WTC11 (cell line): ENCODE measurements around the gene CCDC28B. TPM values are rescaled to one million over a fixed set of nuclear protein-coding genes. Genes with fewer than 3 reads are reported as not detected.

ENCODE experiments used
- EMX1 ChIP-seq: fragments of 250-450 bp; sonication (Bioruptor Pico); IDR thresholded peaks from 2 replicates; pipeline ENCODE4 v1.8.0; 2021; ENCODE audit warnings: mild to moderate bottlenecking
- ESRRA ChIP-seq: sonication (generic); formaldehyde crosslinking; IDR thresholded peaks from 2 replicates; pipeline ENCODE4 v1.8.1; 2022; ENCODE audit warnings: mild to moderate bottlenecking, missing genetic modification reagents, borderline replicate concordance
- ETV6 ChIP-seq: sonication (generic); formaldehyde crosslinking; IDR thresholded peaks from 2 replicates; pipeline ENCODE4 v1.8.1; 2022; ENCODE audit warnings: mild to moderate bottlenecking, missing genetic modification reagents
- GABPB1 ChIP-seq: sonication (generic); formaldehyde crosslinking; IDR thresholded peaks from 2 replicates; pipeline ENCODE4 v1.8.1; 2023; ENCODE audit warnings: mild to moderate bottlenecking, missing genetic modification reagents
- IRF2 ChIP-seq: sonication (generic); formaldehyde crosslinking; IDR thresholded peaks from 2 replicates; pipeline ENCODE4 v1.8.0; 2022; ENCODE audit warnings: low read depth, missing genetic modification reagents, borderline replicate concordance
- NR1H2 ChIP-seq: sonication (generic); formaldehyde crosslinking; IDR thresholded peaks from 2 replicates; pipeline ENCODE4 v1.9.0; 2021; ENCODE audit warnings: mild to moderate bottlenecking, moderate library complexity, missing genetic modification reagents
- PRRX2 ChIP-seq: fragments of 250-450 bp; sonication (Bioruptor Pico); IDR thresholded peaks from 2 replicates; pipeline ENCODE4 v1.8.0; 2021; ENCODE audit warnings: mild to moderate bottlenecking
- SOX15 ChIP-seq: fragments of 250-450 bp; sonication (Bioruptor Pico); IDR thresholded peaks from 2 replicates; pipeline ENCODE4 v1.9.0; 2021; ENCODE audit warnings: mild to moderate bottlenecking
- TEAD1 ChIP-seq: sonication (generic); formaldehyde crosslinking; IDR thresholded peaks from 2 replicates; pipeline ENCODE4 v1.8.0; 2022; ENCODE audit warnings: mild to moderate bottlenecking, missing genetic modification reagents
- ZNF138 ChIP-seq: sonication (generic); formaldehyde crosslinking; conservative IDR thresholded peaks from 2 replicates; pipeline ENCODE4 v1.8.1; 2022; ENCODE audit warnings: mild to moderate bottlenecking, moderate library complexity, missing genetic modification reagents
- total RNA-seq: library from RNA; stranded (reverse); gene quantifications from 3 replicates; pipeline ENCODE4 v1.2.3, GENCODE V29; 2021
- TF ChIP-seq, protein P1 (sequence below): sonication (generic); formaldehyde crosslinking; IDR thresholded peaks from 2 replicates; pipeline ENCODE4 v1.8.1; 2023; ENCODE audit warnings: mild to moderate bottlenecking, missing genetic modification reagents, borderline replicate concordance
- TF ChIP-seq, protein P2 (sequence below): fragments of 250-450 bp; sonication (Bioruptor Pico); conservative IDR thresholded peaks from 2 replicates; pipeline ENCODE4 v1.9.0; 2021; ENCODE audit warnings: mild to moderate bottlenecking
- TF ChIP-seq, protein P3 (sequence below): fragments of 250-450 bp; sonication (Bioruptor Pico); IDR thresholded peaks from 2 replicates; pipeline ENCODE4 v1.9.0; 2021; ENCODE audit warnings: mild to moderate bottlenecking
- TF ChIP-seq, protein P4 (sequence below): sonication (generic); formaldehyde crosslinking; IDR thresholded peaks from 2 replicates; pipeline ENCODE4 v1.8.1; 2023; ENCODE audit warnings: mild to moderate bottlenecking, missing genetic modification reagents
- TF ChIP-seq, protein P5 (sequence below): sonication (generic); formaldehyde crosslinking; IDR thresholded peaks from 2 replicates; pipeline ENCODE4 v1.8.0; 2023; ENCODE audit warnings: mild to moderate bottlenecking, missing genetic modification reagents
- TF ChIP-seq, protein P6 (sequence below): sonication (generic); formaldehyde crosslinking; IDR thresholded peaks from 2 replicates; pipeline ENCODE4 v1.8.1; 2023; ENCODE audit warnings: mild to moderate bottlenecking, missing genetic modification reagents
- TF ChIP-seq, protein P7 (sequence below): sonication (generic); formaldehyde crosslinking; IDR thresholded peaks from 2 replicates; pipeline ENCODE4 v1.8.1; 2023; ENCODE audit warnings: mild to moderate bottlenecking, missing genetic modification reagents, moderate library complexity
- TF ChIP-seq, protein P8 (sequence below): sonication (generic); formaldehyde crosslinking; IDR thresholded peaks from 2 replicates; pipeline ENCODE4 v1.8.1; 2022; ENCODE audit warnings: low read depth, mild to moderate bottlenecking, moderate library complexity, missing genetic modification reagents, borderline replicate concordance

The CCDC28B gene
- total RNA-seq, 1 experiment from 2014 or later: 34.4 TPM

DNA sequence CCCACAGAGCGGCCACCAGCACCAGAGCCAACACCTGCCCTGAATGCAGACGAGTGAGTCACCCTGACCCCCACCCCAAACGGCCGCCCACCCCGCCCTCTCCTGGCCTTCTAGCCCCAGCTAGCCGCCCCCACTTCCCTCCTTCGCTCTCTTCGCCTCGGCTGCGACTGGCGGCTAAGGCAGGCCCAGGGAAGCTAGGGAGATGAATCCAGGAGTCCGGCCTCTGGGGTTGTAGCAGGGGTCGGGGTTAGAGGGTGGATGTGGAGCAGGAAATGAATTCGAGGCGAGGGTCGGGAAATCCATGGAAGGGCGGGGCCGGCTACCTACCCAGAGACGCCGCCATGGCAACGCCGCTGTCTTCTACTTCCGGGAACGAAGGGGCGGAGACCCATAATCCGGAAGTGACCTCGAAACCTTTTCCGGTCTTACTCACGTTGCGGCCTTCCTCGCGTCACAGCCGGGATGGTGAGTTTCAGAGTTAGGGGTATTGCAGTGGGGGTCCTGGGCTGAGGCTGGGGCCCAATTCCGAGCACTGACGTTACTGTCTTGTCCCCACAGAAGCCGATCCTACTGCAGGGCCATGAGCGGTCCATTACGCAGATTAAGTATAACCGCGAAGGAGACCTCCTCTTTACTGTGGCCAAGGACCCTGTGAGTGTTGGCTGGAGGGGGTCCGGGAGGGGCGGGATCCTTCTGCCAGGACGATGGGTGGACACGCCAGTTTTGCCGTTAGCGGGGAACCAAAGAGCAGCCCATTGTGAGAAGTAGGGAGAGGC is 21.8 kb downstream of the CCDC28B start, which contains the start of the genes EIF3I and TMEM234 (continued):
- TF ChIP-seq, protein P1, sequence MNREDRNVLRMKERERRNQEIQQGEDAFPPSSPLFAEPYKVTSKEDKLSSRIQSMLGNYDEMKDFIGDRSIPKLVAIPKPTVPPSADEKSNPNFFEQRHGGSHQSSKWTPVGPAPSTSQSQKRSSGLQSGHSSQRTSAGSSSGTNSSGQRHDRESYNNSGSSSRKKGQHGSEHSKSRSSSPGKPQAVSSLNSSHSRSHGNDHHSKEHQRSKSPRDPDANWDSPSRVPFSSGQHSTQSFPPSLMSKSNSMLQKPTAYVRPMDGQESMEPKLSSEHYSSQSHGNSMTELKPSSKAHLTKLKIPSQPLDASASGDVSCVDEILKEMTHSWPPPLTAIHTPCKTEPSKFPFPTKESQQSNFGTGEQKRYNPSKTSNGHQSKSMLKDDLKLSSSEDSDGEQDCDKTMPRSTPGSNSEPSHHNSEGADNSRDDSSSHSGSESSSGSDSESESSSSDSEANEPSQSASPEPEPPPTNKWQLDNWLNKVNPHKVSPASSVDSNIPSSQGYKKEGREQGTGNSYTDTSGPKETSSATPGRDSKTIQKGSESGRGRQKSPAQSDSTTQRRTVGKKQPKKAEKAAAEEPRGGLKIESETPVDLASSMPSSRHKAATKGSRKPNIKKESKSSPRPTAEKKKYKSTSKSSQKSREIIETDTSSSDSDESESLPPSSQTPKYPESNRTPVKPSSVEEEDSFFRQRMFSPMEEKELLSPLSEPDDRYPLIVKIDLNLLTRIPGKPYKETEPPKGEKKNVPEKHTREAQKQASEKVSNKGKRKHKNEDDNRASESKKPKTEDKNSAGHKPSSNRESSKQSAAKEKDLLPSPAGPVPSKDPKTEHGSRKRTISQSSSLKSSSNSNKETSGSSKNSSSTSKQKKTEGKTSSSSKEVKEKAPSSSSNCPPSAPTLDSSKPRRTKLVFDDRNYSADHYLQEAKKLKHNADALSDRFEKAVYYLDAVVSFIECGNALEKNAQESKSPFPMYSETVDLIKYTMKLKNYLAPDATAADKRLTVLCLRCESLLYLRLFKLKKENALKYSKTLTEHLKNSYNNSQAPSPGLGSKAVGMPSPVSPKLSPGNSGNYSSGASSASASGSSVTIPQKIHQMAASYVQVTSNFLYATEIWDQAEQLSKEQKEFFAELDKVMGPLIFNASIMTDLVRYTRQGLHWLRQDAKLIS (CRISPR knock-in tag): no peak
- TF ChIP-seq, protein P2, sequence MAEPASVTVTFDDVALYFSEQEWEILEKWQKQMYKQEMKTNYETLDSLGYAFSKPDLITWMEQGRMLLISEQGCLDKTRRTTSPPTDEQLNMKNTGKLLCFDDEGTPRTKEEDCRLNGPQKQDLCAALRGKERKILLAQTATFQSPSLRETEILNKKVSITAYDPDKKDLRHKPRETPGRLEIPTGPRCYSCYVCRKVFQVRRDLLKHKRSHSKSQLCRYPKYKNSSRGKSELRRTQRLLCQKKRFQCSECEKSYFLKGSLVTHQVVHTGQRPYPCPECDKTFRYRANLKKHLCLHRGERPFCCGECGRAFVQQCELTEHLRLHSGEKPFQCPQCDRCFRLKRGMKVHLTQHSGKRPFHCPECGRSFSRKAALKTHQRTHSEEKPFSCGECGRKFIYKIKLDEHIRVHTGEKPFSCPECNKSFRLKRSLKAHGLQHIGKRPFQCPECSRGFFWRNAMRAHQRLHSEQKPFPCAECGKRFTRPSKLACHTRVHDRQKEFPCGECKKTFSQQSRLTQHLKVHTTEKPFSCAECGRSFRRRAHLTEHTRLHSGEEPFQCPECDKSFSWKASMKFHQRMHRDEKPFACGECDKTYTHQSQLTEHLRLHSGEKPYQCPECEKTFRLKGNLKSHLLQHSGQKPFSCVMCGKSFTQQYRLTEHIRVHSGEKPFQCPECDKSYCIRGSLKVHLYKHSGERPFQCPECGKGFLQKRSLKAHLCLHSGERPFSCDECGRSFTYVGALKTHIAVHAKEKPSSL (CRISPR knock-in tag): no peak
- TF ChIP-seq, protein P3, sequence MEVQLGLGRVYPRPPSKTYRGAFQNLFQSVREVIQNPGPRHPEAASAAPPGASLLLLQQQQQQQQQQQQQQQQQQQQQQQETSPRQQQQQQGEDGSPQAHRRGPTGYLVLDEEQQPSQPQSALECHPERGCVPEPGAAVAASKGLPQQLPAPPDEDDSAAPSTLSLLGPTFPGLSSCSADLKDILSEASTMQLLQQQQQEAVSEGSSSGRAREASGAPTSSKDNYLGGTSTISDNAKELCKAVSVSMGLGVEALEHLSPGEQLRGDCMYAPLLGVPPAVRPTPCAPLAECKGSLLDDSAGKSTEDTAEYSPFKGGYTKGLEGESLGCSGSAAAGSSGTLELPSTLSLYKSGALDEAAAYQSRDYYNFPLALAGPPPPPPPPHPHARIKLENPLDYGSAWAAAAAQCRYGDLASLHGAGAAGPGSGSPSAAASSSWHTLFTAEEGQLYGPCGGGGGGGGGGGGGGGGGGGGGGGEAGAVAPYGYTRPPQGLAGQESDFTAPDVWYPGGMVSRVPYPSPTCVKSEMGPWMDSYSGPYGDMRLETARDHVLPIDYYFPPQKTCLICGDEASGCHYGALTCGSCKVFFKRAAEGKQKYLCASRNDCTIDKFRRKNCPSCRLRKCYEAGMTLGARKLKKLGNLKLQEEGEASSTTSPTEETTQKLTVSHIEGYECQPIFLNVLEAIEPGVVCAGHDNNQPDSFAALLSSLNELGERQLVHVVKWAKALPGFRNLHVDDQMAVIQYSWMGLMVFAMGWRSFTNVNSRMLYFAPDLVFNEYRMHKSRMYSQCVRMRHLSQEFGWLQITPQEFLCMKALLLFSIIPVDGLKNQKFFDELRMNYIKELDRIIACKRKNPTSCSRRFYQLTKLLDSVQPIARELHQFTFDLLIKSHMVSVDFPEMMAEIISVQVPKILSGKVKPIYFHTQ: no peak
- TF ChIP-seq TEAD1 (CRISPR knock-in tag): peak; percentile 42; the same call in 1 of the 2 replicates
- TF ChIP-seq, protein P4, sequence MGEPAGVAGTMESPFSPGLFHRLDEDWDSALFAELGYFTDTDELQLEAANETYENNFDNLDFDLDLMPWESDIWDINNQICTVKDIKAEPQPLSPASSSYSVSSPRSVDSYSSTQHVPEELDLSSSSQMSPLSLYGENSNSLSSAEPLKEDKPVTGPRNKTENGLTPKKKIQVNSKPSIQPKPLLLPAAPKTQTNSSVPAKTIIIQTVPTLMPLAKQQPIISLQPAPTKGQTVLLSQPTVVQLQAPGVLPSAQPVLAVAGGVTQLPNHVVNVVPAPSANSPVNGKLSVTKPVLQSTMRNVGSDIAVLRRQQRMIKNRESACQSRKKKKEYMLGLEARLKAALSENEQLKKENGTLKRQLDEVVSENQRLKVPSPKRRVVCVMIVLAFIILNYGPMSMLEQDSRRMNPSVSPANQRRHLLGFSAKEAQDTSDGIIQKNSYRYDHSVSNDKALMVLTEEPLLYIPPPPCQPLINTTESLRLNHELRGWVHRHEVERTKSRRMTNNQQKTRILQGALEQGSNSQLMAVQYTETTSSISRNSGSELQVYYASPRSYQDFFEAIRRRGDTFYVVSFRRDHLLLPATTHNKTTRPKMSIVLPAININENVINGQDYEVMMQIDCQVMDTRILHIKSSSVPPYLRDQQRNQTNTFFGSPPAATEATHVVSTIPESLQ (CRISPR knock-in tag): no peak
- 0 out of 2 replicates have a peak, but pooled peaks have one; percentile 26 for TF ChIP-seq ESRRA (CRISPR knock-in tag)
- no peak for TF ChIP-seq PRRX2 (CRISPR knock-in tag)
- TF ChIP-seq, protein P5, sequence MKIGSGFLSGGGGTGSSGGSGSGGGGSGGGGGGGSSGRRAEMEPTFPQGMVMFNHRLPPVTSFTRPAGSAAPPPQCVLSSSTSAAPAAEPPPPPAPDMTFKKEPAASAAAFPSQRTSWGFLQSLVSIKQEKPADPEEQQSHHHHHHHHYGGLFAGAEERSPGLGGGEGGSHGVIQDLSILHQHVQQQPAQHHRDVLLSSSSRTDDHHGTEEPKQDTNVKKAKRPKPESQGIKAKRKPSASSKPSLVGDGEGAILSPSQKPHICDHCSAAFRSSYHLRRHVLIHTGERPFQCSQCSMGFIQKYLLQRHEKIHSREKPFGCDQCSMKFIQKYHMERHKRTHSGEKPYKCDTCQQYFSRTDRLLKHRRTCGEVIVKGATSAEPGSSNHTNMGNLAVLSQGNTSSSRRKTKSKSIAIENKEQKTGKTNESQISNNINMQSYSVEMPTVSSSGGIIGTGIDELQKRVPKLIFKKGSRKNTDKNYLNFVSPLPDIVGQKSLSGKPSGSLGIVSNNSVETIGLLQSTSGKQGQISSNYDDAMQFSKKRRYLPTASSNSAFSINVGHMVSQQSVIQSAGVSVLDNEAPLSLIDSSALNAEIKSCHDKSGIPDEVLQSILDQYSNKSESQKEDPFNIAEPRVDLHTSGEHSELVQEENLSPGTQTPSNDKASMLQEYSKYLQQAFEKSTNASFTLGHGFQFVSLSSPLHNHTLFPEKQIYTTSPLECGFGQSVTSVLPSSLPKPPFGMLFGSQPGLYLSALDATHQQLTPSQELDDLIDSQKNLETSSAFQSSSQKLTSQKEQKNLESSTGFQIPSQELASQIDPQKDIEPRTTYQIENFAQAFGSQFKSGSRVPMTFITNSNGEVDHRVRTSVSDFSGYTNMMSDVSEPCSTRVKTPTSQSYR: no peak
- TF ChIP-seq IRF2 (CRISPR knock-in tag): no peak
- TF ChIP-seq EMX1: no peak
- TF ChIP-seq GABPB1 (CRISPR knock-in tag): peak; percentile 70; the same call in 1 of the 2 replicates
- TF ChIP-seq, protein P6, sequence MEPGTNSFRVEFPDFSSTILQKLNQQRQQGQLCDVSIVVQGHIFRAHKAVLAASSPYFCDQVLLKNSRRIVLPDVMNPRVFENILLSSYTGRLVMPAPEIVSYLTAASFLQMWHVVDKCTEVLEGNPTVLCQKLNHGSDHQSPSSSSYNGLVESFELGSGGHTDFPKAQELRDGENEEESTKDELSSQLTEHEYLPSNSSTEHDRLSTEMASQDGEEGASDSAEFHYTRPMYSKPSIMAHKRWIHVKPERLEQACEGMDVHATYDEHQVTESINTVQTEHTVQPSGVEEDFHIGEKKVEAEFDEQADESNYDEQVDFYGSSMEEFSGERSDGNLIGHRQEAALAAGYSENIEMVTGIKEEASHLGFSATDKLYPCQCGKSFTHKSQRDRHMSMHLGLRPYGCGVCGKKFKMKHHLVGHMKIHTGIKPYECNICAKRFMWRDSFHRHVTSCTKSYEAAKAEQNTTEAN (CRISPR knock-in tag): no peak
- TF ChIP-seq SOX15 (CRISPR knock-in tag): no peak
- TF ChIP-seq NR1H2: no peak
- TF ChIP-seq, protein P7, sequence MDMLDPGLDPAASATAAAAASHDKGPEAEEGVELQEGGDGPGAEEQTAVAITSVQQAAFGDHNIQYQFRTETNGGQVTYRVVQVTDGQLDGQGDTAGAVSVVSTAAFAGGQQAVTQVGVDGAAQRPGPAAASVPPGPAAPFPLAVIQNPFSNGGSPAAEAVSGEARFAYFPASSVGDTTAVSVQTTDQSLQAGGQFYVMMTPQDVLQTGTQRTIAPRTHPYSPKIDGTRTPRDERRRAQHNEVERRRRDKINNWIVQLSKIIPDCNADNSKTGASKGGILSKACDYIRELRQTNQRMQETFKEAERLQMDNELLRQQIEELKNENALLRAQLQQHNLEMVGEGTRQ (CRISPR knock-in tag): no peak
- TF ChIP-seq, protein P8, sequence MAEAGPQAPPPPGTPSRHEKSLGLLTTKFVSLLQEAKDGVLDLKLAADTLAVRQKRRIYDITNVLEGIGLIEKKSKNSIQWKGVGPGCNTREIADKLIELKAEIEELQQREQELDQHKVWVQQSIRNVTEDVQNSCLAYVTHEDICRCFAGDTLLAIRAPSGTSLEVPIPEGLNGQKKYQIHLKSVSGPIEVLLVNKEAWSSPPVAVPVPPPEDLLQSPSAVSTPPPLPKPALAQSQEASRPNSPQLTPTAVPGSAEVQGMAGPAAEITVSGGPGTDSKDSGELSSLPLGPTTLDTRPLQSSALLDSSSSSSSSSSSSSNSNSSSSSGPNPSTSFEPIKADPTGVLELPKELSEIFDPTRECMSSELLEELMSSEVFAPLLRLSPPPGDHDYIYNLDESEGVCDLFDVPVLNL (CRISPR knock-in tag): no peak
- peak; percentile 29; the same call in 1 of the 2 replicates for TF ChIP-seq ETV6 (CRISPR knock-in tag)
- TF ChIP-seq ZNF138: no peak
